ENCODE measurements around the gene LAMP2. TPM values are rescaled to one million over a fixed set of nuclear protein-coding genes. Genes with fewer than 3 reads are reported as not detected.

Gene LAMP2
- total RNA-seq, 1 donor from 2014 or later: 44.3 TPM

Other genes starting within 250 kb of the LAMP2 start
- gene ZBTB33, start 218.5 kb downstream of the LAMP2 start, total RNA-seq: 14.4 and 14.6 TPM in 2 replicates
- not detected in 2 replicates for gene TMEM255A, start 157.8 kb downstream of the LAMP2 start, total RNA-seq
- gene ATP1B4, start 107.2 kb downstream of the LAMP2 start, total RNA-seq: not detected in 2 replicates
- 30.4 and 30.5 TPM in 2 replicates for gene CUL4B, start 91.7 kb upstream of the LAMP2 start, total RNA-seq
- 78.5 and 79.0 TPM in 2 replicates for gene MCTS1, start 134.8 kb upstream of the LAMP2 start, total RNA-seq
- gene C1GALT1C1, start 160.8 kb upstream of the LAMP2 start, total RNA-seq: 21.1 and 21.7 TPM in 2 replicates